NB4 (cell line): ENCODE measurements around the gene HEXD.
"Not testable (repeated sequence)": the region's sequence is repeated elsewhere in the genome, so short reads cannot be mapped to it uniquely, and the experiment has no call there.

Experiments used
- DNase-seq: peaks from one replicate; pipeline ENCODE4 v3.0.0; 2010; ENCODE audit warnings: low read depth
- H3K4me3 ChIP-seq: one replicate; pipeline ENCODE4 v1.5.1; 2011; ENCODE audit warnings: mild to moderate bottlenecking, low read depth, low read length, moderate library complexity
- MYC ChIP-seq: IDR thresholded peaks from 2 replicates; pipeline ENCODE4 v1.6.1; 2011; ENCODE audit warnings: low read depth, low read length
- POLR2A ChIP-seq: IDR thresholded peaks from 2 replicates; pipeline ENCODE4 v1.6.1; 2011; ENCODE audit warnings: mild to moderate bottlenecking; ENCODE audit not compliant: insufficient read length; ENCODE audit errors: extremely low read depth
- TF ChIP-seq, protein P1 (sequence below): IDR thresholded peaks from 2 replicates; pipeline ENCODE4 v1.6.1; 2011; ENCODE audit warnings: low read depth, low read length
- TF ChIP-seq, protein P2 (sequence below): IDR thresholded peaks from one replicate; pipeline ENCODE4 v1.5.1; 2012; ENCODE audit warnings: low read depth, low read length

The HEXD gene

DNA sequence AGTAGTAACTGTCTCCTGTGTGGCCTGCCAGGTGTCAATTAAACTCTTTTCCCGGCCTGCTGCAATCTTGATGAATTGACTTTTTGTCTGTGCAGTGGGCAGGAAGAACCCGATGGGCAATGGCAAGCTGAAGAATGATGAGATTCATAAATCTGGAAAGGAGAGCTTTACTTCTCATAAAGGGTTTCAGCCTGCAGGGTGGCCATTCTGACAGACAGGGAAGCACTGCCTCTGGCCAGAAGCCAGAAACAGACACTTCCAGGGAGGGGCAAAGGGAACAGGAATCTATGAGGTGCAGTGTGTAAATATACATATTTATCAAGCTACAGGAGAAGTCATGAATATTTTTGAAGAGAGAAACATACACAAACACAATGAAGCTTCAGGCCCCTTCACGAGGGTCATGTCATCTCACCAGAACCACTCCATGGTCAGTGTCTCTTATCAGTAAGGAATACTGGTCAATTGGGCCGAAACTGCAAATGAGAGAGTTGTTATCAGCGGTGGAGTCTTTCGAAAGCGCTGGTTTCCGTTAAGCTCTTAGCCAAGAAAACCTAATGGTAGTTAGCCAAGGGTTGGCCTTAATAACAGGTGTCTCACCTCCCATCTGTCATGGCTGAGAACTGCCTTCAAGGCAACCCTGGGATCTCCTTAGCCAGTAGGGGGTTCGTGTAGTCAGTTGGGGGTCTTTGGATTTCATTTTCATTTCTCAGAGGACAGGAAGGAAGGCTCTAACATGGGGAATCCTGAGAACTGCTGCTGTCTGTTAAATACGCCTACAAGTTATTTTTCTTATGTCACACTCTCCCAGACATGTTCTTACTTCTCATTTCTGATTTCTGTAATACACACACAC is 39.2 kb downstream of the HEXD start:
- peak; percentile 65 for DNase-seq
- peak overlapping the region; percentile 72 for H3K4me3 ChIP-seq
- TF ChIP-seq, protein P1, sequence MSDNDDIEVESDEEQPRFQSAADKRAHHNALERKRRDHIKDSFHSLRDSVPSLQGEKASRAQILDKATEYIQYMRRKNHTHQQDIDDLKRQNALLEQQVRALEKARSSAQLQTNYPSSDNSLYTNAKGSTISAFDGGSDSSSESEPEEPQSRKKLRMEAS: no peak
- TF ChIP-seq POLR2A: no peak
- TF ChIP-seq, protein P2, sequence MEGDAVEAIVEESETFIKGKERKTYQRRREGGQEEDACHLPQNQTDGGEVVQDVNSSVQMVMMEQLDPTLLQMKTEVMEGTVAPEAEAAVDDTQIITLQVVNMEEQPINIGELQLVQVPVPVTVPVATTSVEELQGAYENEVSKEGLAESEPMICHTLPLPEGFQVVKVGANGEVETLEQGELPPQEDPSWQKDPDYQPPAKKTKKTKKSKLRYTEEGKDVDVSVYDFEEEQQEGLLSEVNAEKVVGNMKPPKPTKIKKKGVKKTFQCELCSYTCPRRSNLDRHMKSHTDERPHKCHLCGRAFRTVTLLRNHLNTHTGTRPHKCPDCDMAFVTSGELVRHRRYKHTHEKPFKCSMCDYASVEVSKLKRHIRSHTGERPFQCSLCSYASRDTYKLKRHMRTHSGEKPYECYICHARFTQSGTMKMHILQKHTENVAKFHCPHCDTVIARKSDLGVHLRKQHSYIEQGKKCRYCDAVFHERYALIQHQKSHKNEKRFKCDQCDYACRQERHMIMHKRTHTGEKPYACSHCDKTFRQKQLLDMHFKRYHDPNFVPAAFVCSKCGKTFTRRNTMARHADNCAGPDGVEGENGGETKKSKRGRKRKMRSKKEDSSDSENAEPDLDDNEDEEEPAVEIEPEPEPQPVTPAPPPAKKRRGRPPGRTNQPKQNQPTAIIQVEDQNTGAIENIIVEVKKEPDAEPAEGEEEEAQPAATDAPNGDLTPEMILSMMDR: no peak
- no peak for TF ChIP-seq MYC

DNA sequence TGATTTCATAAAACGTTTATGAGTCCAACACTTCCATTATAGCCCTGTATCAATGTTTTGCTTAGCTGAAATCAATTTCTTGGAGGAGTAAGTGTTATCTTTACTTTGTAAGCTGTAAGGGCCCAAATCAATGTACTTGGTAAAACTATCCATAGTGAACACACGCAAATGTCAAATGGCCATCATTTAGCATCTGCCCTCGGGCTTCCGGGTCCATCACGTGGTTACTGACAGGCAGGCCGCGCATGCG is 39.7 kb downstream of the HEXD start:
- no peak for DNase-seq
- H3K4me3 ChIP-seq: peak overlapping the region; percentile 72
- no peak for TF ChIP-seq POLR2A
- TF ChIP-seq, protein P1: peak; percentile 98
- no peak for TF ChIP-seq MYC

DNA sequence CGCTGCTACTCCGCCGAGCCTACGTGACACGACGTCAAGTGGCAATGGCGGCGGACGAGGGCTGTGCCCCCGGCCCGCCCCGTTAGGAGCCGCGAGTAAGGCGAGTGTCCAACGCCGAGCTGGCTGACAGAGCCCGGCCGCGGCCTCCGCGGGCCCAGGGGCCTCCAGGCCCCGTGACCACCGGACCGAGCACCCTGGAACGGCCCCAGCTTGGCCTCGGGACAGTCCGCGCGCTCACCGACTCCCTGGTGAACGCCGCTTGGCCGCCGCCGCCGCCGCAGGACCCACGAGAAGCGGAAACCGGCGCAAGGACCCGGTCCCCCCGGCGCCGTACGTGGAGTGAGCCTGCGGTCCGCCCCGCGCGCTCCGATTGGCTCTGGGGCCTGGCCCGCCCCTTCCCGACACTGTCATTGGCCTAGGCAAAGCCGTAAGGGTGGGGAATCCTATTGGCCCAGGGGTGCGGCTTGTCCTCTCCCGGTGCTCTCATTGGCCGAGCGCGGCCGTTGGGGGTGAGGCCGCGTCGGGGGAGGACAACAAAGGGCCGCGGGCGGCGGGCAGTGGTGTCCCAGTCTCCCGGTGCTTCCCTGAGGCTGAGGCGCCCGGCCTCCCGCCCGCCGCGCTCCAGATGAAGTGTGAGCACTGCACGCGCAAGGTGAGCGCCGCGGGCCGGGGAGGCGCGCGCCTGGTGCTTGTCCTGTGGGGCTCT is 40.2 kb downstream of the HEXD start, which contains the start of gene NARF:
NARF (plus strand) TSS at position 563 of the 706 bp plus-strand sequence; CDS start at position 626, 63 bp downstream.
- H3K4me3 ChIP-seq: peak within 1 kb of the TSS; percentile 82
- peak; percentile 67; the same call in 1 of the 2 replicates for TF ChIP-seq MYC
- peak; percentile 59 for TF ChIP-seq POLR2A
- TF ChIP-seq, protein P1: no peak
- DNase-seq: peak; percentile 99

DNA sequence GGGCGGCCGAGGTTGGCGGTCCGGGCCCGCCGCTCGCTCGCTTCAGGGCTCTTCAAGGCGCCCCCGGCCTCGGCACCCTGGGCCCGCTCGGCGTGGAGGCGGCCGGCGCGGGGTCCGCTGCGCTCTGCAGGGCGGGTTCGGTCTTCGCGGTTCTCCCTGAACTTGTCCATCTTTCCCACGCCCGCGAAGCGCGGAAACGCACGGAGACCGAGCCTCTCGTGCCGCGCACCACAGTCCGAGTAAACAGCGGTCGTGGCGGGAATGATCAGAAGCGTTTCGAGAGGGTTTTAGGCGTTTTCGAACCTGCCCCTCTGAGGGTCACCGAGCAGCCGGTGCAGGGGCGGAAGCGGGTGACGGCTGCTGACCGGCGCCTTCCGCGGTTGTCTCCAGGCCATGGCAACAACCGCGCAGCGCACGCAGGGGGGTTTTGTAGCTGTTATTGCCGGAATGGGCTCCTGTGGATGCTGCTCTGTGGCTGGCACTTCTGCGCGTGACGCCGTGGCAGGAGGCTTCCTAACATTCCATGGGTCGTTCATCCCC is 40.8 kb downstream of the HEXD start:
- TF ChIP-seq, protein P1: peak; percentile 30; the same call in 1 of the 2 replicates
- no peak for TF ChIP-seq MYC
- peak; percentile 59 for DNase-seq
- H3K4me3 ChIP-seq: peak overlapping the region; percentile 82

DNA sequence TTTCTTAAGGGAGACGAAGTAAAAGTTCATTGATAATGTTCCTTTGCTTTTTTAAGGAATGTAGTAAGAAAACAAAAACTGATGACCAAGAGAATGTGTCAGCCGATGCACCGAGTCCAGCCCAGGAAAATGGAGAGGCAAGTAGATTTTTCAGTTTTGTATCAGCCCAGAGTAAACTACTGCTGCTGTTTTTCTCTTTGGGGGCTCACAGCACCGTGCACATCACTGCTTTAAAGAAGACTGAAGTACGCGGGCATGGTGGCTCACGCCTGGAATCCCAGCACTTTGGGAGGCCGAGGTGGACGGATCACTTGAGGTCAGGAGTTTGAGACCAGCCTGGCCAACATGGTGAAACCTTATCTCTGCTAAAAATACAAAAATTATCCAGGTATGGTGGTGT is 41.8 kb downstream of the HEXD start:
- not testable (repeated sequence) for DNase-seq
- peak overlapping the region; percentile 82 for H3K4me3 ChIP-seq

DNA sequence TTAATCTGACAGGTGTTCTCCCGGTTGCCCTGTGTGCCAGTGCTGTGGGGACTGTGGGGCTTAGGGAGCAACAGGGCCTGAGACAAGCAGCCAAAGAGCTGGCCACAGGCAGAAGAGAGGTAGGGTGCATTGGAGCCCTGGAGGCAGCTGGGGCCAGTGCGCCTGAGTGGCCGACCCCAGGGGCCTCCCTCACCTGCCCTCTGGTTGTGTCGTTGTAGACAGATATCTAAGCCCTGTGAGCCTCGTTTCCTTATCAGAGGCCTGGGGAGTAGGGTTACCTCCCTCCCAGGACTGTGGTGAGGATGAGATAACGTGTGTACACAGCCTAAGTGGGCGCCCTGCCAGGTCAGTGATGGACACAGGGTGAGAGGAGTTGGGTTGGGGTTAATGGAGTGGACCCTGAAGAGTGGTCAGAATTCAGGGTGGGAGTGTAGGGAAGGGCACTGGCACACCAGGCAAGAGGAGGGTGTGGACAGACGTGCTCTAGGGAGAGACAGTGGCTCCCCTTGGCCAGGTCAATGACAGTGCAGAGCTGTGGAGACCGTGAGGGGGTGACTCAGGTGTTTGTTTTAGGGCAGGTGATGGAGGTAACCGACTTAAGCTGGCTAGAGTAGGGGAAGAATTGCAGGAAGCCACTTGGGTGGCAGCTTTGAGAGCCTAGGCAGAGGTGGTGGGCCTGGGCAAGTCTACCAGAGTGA is 43.8 kb downstream of the HEXD start:
- TF ChIP-seq POLR2A (no peak), MYC (no peak)
- TF ChIP-seq, protein P1: no peak
- TF ChIP-seq, protein P2: no peak
- no peak for DNase-seq
- no peak overlapping the region for H3K4me3 ChIP-seq

DNA sequence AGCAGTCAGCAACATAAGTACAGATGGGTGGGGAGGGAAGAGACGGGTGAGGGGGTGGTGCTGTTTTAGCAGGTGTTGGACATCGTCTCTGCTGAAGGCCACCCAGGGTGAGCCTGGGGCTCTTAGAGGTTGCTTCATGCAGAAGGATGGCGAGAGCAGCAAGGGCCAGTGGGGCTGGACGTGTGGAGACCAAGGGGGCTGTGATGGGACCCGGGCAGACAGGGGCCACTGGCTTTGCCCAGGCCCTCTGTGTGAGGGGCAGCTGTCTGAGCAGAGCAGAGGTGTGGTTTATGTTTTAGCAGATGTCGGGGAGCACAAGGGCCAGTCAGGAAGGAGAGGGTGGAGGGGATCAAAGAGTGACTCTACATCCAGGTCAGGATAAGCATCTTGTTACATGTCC is 45.2 kb downstream of the HEXD start:
- no peak for DNase-seq
- TF ChIP-seq, protein P2: no peak
- TF ChIP-seq POLR2A (no peak), MYC (no peak)
- TF ChIP-seq, protein P1: no peak
- H3K4me3 ChIP-seq: no peak overlapping the region
